HG03139 (cell line): ENCODE results near the gene RPF1.
"Not testable (repeated sequence)": the region's sequence is repeated elsewhere in the genome, so short reads cannot be mapped to it uniquely, and the experiment has no call there.

Source experiments
- ATAC-seq: cut with Tn5 transposase; IDR thresholded peaks from one replicate; pipeline ENCODE4 v1.9.1; 2021; ENCODE audit not compliant: unreplicated experiment

The RPF1 gene, protein sequence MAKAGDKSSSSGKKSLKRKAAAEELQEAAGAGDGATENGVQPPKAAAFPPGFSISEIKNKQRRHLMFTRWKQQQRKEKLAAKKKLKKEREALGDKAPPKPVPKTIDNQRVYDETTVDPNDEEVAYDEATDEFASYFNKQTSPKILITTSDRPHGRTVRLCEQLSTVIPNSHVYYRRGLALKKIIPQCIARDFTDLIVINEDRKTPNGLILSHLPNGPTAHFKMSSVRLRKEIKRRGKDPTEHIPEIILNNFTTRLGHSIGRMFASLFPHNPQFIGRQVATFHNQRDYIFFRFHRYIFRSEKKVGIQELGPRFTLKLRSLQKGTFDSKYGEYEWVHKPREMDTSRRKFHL

DNA sequence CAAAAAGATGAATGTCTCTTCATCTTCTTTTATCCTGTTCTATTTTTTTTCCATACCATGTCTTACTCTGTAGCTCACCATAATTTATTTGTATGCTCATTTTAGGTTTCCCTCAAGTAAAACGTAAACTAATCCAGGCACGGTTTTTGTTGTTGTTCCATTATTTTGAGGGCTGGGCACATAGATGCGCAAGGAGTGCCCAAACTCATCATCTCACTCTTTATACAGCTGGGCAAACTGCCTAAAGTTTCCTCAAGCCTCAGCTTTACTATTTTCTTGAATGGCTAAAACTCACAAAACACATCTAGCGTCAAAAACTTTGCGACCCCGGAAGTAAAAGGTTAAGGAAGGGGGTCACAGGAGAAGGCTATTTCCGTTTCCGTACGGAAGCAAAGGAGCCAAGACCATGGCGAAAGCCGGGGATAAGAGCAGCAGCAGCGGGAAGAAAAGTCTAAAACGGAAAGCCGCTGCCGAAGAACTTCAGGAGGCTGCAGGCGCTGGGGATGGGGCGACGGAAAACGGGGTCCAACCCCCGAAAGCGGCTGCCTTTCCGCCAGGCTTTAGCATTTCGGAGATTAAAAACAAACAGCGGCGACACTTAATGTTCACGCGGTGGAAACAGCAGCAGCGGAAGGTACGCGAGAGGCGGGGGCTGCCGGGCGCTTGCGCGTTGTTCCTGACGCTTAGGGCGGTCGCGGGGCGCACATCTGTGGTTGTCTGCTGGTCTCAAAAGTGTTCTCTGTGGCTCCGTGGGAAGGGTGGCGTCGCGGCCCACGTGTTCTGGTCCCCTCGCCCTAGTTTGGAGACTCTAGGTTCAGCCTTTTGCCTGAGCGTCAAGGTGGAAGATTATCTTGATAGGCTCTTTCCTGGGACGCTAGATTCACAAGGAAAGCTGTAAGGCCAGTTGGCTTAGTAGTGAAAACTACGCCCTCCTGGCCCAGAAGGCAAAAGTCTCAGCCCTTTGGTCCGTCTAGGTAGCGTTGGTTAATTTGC is at the start of gene RPF1:
Gene RPF1 (plus strand): TSS at position 391 of the 993 bp plus-strand sequence. CDS start 16 bp downstream, at position 407.
- peak; percentile 96 for ATAC-seq

DNA sequence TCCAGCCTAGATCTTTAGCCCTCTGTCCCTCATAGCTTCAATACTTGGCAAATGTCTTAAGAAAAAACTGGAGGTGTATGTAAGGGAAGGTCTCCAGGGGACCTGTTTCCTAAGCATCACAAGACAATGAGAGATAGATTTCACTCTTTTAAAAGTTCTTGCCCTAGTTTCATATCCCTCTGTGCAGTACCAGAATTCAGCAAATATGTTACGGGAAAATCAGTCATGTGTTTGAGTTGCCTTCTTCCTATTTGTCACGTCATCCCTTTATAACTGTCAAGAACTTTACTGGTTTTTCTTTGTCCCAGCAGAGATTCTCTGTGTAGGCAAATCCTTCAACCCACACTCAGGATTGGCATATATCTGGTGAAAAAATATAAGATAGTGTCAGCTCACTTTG is 48.5 kb upstream of the RPF1 start:
- no peak for ATAC-seq

DNA sequence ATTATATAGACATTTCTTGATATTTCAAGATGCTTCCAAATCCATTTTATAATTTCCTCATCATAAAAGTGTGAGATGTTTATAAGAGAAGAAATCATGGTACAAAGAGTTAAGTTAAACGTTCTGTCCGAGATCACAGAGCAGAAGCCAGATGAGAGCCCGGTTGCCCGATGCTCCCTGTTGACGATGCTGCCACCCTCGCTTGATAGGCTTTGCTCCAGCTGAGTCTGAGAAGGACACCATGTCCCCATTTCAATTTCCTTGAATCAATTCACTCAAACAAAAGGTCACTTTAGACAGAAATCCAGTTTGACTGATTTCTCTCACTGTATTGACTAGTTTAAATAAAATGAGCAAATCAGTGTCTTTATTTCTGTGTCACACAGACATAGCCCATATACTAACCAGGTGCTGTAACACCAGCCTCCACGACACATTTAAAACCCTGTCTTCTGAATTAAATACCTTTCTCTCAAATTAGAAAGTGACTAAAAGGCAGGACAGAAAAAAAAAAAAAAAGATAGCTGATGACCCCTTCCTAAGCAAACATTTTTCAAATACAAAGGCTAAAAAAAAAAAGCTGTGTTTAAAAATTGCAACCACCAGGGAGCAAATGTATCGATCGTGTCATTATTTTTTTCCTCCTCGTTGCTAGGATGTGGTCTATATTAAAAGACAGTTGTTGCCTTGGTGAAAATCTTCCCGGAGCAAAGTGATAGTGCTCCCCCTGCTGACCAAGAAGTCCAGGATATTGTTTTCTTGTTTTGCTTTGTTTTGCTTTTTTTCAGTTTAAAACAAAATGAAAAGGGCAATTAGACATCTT is 45.6 kb upstream of the RPF1 start:
- ATAC-seq, result no peak

DNA sequence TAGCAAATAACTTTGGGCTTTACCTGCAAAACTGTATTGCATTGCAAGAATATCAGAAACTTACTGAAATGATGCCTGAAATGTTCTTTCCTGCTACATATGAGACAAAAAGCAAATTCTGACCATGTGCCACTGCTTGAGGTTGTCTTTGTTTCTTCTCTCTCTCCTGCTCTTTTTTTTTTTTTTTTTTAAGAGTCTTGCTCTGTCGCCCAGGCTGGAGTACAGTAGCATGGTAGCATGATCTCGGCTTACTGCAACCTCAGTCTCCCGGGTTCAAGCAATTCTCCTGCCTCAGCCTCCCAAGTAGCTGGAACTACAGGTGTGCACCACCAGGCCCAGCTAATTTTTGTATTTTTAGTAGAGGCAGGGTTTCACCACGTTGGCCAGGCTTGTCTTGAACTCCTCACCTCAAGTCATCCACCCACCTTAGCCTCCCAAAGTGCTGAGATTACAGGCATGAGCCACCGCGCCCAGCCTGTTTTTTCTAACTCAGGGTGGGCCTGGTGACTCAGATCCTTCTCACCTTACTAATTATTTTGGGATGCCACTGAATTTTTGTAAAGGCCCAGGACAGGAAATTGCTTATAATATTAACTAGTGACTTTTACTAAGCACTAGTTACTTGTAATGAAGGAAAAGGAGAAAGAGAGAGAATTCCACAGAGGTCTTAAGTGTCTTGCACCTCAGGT is 44.8 kb upstream of the RPF1 start:
- no peak for ATAC-seq

DNA sequence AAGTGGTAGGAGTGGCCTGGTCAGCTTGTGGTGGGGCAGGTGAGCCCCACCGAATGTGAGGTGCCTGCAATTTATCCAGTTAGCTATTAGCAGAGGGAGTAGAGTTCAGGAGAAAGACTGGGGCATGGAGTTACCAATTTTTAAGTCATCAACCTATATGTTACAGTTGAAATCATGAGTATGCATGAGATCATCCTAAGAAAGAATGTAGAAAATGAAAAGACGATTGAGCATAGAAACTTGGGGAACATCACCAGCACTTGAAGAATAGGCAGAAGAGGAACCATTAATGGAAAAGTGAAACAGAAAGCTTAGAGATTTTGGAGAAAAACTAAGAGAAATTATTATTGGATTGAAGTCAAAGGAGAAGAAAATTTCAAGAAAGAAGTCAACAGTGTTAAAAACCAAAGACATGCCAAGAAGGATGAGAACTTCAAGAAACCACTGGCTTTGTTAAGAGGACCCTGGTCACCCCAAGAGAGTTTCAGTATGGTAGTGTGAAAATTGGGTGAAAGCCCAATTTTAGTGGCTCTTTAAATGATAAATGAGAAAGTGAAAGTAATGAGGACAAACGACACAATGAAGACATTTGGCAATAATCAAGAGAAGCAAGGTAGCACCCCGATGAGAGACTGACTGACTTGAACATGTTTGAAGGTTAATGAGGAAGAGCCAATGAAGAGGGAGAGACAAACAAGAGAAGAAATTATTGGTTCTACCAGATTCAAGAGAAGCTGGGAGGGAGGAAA is 44.1 kb upstream of the RPF1 start:
- ATAC-seq, result no peak

DNA sequence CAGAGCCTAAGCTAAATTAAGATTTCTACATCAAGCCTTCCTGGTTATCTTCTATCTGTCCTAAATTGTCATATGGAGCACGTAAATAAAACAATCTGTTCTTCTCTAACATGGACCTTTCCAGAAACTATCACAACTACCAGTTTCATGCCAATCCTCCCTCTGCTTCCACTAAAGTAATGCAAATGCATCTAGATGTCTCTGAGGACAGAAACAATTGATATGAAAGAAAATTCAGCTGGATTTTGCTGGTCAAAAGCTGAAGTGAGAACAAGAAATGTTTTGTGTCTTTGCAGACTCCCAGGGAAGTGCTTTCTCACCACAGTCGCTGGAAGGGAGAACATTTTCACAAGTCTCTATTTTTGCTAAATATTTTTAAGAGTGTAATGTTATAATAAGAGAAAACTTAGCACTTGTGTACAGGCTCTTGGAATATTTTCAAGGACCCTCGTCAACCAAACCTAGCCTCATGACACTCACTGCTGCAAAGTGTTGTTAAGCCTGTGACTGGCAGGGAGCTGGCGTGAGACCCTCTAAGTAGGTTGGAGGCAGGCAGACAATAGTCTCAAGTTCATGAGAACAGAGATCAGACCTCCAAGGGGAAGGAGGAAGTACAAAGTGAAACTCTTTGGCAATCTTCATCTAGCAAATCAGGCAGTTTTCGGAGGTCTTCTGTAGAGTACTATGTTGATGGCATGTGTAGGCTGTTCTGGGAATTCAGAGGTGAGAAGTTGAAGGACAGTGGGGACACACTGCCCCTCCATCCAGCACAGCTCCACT is 42.0 kb upstream of the RPF1 start:
- ATAC-seq, result no peak

DNA sequence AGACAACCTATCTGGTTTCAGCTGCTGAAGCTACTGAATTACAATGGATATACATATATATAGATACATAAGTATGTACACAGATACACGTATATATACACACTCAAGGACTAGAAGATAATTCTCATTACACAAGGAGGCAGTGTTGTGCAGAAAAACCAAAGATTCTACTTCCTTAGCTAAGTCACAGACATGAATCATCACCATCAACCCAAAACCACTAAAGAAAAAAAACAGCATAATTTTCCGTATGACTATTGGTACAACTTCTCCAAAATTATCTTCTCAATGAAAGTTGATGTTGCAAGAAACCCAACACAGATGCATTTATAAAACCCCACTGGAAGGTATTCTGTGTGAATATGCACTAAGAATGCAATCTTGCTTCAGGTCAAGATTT is 36.8 kb upstream of the RPF1 start:
- peak; percentile 90 for ATAC-seq

DNA sequence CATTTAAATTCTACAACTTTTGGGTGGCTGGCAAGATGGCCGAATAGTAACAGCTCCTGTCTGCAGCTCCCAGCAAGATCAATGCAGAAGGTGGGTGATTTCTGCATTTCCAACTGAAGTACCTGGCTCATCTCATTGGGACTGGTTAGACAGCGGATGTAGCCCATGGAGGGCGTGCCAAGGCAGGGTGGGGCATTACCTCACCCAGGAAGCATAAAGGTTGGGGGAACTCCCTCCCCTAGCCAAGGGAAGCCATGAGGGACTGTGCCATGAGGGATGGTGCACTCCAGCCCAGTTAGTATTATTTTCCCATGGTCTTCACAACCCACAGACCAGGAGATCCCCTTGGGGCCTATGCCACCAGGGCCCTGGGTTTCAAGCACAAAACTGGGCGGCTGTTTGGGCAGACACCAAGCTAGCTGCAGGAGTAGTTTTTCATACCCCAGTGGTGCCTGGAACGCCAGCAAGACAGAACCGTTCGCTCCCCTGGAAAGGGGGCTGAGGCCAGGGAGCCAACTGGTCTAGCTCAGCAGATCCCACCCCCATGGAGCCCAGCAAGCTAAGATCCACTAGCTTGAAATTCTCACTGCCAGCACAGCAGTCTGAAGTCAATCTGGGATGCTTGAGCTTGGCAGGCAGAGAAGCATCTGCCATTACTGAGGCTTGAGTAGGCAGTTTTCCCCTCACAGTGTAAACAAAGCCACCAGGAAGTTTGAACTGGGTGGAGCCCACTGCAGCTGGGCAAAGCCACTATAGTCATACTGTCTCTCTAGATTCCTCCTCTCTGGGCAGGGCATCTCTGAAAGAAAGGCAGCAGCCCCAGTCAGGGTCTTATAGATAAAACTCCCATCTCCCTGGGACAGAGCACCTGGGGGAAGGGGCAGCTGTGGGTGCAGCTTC is 36.1 kb upstream of the RPF1 start:
- not testable (repeated sequence) for ATAC-seq

DNA sequence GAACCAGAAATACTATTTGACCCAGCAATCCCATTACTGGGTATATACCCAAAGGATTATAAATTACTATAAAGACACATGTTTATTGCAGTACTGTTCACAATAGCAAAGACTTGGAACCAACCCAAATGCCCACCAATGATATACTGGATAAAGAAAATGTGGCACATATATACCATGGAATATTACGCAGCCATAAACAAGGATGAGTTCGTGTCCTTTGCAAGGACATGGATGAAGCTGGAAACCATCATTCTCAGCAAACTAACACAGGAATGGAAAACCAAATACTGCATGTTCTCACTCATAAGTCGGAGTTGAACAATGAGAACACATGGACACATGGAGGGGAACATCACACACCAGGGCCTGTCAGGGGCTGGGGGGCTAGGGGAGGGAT is 30.4 kb upstream of the RPF1 start:
- not testable (repeated sequence) for ATAC-seq

DNA sequence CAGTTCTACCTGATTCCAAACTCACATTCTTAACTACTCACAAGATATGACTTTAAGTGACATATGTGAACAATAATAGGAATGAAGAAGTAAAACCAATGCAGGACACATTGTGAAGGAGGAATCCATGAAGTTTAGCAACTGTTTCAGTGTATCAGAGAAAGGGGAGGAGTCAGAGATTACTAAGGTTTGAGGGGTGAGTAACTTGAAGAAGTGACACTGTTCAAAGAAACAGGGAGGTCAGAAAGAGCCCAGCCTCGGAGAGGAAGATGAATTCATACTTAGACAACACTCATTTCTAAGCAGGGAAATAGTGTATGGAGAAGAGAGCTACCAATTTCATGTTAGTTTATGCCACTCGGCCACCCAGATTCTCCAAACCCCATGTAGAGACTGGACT is 28.2 kb upstream of the RPF1 start:
- no peak for ATAC-seq

DNA sequence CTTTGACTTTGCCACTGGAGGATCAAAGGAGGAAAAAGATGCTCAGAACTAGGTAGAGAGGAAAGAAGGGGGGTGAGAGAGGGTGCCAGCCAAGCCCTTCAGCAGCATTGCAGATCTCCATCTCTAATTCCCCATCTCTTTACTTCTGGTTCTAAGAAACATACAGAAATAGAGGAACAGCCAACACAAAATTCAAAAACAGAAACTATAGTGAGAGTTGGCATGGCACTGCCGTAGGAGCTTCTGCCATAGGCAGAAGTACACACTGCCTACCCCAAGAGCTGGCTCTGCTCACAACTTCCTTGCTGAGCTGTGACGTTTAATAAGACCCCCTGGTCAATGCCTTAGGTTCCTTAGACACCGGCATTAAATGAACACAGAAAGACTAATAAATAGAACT is 26.6 kb upstream of the RPF1 start:
- no peak for ATAC-seq

DNA sequence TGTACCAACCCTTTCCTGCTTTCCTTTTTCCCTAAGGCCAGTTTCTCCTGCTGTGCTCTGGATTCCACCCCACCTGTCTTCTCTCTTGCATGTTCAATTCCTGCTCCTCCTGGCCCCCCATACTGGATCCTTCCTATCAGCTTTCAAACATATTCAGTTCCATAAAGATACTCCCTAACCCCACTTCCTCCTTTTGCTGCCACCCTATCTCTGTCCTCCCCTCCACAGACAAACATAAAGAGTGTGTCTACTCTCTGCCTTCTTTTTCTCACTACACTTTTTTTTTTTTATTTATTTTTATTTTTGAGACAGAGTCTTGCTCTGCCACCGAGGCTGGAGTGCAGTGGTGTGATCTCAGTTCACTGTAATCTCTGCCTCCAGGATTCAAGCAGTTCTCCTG is 16.9 kb upstream of the RPF1 start:
- no peak for ATAC-seq

DNA sequence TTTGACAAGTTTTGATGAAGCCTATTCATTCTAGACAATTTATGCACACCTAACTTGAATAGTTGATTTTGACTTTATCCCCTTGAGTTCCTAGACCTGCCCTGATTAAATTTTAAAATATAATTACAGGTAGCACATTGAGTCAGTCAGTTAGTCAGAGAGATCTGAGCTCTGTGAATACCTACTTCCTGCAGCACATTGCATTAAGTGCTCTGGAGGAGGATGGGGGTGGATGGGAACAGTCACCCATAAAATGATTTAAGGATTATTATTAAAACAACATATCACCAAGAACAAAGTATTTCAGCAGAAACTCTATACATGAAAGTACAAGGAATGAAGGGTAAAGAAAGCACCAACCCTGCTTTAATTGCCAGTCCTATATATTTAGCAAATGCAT is 11.8 kb upstream of the RPF1 start:
- ATAC-seq, result no peak

DNA sequence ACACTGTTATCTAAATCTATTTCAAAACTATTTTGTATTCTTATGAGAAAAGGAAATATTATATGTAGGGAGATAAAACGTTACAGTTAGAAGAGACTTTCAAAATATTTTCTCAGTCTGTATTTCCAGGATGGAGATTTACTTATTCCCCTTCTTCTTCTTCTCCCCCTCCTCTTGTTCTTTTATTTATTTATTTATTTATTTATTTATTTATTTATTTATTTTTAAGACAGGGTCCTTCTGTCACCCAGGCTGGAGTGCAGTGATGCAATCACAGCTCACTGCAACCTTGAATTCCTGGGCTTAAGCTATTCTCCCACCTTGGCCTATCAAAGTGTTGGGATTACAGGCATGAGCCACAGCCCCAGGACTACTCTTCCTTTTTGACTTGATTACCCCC is 2.8 kb upstream of the RPF1 start:
- no peak for ATAC-seq

DNA sequence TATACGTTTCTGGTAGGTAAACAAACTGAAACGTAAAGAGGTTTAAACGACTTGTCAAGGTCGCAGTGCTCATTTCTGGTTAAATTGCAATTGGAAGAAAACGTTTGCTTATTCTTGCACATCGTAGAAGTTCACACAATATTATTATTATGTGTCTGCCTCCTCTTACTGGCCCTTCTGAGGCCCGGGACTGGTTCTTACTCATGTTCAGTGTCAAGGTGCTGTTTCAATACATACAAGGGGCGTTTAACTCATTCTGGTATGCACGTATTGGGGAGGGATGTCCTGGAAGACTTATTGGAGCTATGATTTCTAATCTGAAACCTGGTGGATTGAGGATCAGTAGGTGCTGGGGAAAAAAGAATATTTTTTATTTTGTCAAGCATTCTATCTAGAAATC is 932 bp downstream of the RPF1 start:
- ATAC-seq, result no peak

DNA sequence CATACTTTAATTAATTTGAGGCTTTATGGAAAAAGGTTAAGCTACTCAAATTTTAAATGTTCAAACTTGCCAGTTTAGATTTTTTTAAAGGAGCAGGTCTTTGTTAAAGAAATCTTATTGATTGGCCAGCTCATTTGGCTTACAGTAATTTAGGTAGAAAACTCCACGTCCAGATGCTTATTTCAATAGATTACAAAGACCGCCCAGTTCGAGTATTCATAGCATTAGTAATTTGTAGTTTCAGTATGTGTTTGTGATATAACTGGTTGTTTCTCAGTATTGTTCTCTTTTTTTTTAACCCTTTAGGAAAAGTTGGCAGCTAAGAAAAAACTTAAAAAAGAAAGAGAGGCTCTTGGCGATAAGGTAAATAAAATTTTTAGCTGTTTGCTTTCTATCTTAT is 1.6 kb downstream of the RPF1 start:
- ATAC-seq, result no peak

DNA sequence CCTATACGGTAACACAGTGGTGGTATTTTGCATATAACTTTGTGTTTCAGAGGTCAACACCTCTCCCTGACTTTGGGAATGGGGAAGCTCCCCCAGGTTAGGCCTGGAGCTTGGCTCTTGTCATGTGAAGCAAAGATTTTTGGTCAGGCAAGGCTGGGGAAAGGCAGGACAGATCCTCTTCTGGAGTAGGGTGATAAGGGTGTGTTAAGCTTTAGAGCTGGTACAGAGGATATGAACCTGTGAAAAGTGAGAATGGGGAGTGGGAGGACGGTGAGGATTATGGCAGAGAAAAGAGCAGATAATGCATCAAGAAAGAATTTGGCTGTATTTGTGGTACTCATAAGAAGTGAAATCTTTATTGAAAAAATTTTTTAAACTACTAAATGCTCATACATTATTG is 2.3 kb downstream of the RPF1 start:
- no peak for ATAC-seq

DNA sequence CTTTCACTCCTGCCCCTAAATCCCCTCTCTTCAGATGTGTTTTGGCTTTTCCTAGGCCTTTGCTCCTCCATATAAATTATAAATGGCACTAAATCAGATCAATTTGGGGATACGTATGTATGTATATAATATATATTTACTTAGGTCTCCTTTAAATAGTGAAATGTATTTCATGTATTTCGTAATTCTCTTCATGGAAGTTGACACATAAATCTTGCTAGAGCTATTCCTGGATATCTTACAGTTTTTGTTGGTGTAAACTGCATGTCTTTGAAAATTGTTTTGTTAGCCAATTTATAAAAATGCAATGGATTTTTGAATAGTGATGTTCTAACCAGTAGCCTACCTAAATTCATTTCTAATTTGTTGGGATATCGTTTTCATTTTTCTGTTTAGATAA is 9.0 kb downstream of the RPF1 start:
- no peak for ATAC-seq
